CD4-positive, alpha-beta T cell treated with Interleukin-17A for 4 hours (primary cell): ENCODE results near the gene CD27.

Source experiments
- DNase-seq: peaks from one replicate; pipeline ENCODE4 v3.0.0-alpha.2; 2020; ENCODE audit warnings: mixed read lengths

CD27 gene

DNA sequence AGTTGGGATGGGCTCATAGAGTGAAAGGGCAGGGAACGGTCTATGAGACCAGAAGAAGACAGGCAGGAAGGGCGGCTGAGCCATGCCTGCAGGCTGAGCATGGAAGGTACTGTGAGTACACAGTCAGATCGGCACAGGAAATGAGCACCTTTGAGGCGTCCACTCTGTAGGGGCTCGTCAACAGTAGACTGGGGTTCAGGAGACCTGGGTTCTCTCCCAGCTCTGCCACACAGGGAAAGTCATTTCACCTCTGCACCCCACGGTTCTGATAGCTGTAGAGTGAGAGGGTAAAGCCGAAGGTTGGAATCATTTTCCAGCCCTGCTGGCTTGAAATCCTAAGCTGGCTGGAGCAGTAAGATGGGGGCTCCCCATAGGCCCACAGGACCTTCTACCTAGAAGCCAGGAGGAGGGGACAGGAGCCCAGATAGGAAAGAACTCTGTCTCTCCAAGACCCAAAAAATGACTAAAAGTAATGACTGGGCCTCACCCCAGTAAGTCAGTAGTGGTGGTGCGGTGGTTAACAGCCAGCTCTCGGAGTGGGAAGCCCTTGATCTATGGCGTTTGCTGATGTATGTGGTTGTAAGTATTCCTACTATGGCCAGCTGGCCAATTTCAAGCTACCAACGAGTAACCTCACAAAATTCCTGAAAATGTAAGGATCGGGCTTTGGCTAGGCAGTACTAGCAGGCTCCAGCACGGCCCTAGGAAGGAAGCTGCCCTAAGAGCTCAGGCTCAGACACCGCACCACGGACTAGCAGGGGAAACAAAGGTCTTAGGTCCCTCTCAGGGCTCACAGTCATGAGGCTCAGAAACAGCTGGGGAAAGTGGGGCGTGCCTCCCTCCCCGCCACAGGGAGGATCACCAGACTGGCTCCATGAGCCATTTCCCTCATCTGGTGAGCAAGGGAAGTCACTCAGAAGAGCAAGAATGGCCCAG, 10.3 kb upstream of the CD27 start:
- DNase-seq: peak; percentile 72

DNA sequence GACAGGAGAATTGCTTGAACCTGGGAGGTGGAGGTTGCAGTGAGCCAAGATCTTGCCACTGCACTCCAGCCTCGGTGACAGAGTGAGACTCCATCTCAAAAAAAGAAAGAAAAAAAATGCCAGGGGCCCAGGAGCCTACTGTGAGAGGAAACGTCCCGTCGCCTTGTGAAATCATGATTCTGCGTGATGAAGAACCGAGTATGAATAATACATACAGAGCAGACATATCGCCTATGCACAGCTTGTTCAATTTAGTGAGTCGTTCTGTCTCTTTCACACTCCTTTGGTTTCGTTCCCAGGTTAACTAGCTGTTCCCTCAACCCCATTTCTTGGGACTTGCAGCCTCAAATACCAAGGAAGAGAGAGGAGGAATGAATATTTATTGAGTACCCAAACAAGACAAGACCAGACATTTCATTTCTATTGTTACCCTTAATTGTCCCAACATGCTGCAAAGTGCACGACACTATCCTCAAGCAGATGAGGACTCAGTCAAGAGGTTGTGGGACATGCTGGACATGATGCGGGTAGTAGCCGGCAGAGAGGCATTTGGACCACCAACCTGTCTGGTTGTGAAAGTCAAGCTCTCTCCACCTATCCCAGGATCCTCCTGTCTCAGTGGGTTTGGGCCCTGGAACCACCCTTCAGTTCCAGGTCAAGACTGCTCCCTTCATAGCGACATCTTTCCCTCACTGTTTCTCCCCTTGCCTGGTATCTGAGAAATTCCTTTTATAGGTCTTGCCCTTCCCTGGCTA, 8.6 kb upstream of the CD27 start:
- no peak for DNase-seq

DNA sequence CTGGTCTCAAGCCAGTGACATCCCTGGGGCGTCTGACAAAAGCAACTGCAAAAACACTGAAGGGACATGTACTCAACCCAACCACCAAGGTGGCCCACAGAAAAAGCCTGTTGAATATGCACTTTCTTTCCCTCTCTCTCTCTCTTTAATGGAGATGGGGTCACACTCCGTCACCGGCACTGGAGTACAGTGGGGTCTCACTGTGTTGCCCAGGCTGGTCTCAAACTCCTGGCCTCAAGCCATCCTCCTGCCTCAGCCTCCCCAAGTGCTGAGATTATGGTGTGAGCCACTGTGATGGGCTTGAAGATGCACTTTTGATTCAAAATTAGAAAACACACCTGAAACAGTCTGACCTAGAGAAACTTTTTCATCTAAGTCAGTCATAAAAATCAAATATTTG, 7.2 kb upstream of the CD27 start:
- no peak for DNase-seq

DNA sequence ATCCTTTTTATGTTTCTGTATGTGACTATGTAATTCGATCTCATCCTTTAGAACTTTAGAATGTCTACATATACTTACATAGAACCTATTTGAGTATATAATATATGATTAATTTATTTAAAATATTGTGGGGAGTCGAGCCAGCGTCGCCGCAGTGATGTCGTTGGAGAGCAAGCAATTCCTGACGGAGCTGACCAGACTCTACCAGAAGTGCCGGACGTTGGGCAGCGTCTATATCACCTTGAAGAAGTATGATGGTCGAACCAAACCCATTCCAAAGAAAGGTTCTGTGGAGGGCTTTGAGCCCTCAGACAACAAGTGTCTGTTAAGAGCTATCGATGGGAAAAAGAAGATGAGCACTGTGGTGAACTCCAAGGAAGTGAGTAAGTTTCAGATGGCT, 6.4 kb upstream of the CD27 start:
- no peak for DNase-seq

DNA sequence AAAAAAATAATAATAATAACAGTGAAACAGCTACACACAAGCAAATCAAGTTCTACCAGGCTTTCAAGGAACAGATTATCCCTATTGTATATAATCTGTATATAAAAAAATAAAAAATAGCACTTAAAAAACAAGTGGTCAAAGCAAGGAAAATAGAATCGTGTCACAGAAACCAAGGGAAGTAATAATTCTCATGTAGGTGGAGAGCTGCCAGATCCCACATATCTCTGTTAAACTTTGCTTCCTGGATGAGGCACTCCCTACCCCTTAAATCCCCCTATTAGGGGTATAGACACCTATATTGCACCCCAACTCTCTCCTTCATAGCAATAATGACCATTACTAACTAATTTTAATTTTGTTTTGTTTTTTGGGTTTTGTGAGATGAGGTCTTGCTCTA, 4.4 kb upstream of the CD27 start:
- DNase-seq: no peak

DNA sequence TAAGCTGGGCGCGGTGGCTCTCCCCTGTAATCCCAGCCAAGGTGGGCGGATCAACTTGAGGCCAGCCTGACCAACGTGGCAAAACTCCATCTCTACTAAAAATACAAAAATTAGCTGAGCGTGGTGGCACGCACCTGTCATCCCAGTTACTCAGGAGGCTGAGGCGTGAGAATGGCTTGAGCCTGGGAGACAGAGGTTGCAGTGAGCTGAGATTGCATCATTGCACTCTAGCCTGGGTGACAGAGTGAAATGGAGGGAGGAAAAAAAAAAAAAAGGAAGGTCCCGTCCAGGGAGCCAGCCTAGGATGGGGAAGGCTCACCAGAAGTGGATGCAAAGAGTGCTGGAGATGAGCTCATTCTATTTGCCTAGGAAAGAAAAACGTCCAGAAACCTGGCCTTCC, 1.9 kb upstream of the CD27 start:
- no peak for DNase-seq

DNA sequence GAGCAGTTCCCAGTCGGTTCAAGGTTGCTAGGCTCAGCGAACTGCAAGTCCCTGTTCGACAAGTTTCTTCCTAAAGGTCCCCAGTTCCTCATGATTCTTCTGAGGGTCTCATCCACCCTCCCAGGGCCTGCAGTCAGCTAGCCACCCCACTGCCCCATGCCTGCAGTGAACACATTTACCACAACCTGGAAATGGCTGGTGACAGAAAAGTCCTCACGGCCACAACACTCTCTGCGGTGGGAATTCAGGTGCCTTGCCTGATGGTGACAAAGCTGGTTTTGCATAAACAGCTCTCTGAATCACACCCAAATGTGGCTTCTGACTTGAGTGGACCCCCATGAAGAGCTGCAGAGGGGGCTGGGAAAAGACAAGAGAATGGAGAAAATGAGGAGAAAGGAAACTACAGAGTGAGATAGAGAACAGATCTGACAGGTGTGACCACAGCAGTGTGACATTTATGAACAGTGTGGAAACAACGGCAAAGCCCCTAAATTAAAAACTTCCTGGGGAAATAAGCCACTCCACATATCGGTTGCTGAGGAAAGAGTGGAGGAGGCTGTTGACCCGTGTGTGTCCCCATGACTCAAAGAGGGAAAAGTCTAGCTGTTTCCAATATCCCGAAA, 1.3 kb upstream of the CD27 start:
- peak; percentile 55 for DNase-seq

DNA sequence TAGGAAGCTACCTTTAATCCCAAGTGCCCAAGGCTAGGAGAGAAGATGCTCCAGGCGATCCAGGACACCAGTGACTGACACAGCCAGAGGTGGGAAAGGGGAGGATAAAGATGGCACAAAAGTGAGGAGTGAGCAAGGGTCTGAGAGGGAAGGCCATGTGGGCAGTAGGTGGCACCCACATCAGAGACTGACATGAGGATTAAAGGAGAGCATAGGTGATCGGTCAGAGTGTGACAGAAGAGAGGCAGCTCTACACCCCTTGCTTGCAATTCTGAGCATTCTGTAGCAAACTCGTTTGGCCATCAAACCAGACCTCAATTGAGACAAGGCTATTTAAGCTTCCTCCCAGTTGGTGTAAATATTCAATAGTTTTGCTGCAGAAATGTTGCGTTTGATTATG, 724 bp upstream of the CD27 start:
- no peak for DNase-seq

DNA sequence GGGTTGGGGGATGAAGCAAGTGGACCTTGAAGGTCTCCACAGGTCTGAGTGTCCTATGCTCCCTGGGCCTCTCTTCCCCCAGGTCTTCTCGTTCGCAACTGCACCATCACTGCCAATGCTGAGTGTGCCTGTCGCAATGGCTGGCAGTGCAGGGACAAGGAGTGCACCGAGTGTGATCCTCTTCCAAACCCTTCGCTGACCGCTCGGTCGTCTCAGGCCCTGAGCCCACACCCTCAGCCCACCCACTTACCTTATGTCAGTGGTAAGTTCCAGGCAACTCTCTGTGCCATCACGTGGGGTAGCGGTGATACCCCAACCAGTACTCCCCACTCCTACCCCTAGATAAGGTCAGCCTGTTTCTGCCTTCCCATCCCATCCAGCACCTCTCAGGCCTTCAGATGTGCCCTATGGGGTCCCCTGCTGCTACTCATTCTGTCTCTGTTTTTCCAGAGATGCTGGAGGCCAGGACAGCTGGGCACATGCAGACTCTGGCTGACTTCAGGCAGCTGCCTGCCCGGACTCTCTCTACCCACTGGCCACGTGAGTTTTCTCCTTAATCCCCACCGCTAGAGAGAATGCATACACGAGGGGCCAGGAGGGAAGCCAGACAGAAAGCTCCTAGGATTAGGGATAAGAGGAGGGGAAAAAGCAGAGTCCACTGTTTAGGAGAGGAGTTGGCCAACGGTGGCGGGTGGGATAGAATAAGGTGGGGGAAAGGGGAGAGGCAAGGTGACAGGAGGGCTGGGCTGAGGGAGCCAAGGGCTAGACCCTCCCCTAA, 5.5 kb downstream of the CD27 start:
- DNase-seq: no peak

DNA sequence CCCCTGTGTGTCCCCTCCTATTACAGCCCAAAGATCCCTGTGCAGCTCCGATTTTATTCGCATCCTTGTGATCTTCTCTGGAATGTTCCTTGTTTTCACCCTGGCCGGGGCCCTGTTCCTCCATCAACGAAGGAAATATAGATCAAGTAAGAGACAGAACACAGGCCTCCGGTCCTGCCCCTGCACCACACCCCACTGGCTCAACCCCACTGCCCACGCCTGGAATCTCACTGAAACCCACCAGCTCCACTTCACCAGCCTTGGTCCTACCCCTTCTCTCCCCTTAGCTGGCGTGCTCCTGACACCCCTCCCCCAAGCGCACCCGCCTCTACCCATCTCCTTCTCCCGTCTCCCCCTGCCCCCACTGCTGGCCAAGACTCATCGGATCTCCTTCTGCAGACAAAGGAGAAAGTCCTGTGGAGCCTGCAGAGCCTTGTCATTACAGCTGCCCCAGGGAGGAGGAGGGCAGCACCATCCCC, 6.2 kb downstream of the CD27 start:
- DNase-seq: no peak

DNA sequence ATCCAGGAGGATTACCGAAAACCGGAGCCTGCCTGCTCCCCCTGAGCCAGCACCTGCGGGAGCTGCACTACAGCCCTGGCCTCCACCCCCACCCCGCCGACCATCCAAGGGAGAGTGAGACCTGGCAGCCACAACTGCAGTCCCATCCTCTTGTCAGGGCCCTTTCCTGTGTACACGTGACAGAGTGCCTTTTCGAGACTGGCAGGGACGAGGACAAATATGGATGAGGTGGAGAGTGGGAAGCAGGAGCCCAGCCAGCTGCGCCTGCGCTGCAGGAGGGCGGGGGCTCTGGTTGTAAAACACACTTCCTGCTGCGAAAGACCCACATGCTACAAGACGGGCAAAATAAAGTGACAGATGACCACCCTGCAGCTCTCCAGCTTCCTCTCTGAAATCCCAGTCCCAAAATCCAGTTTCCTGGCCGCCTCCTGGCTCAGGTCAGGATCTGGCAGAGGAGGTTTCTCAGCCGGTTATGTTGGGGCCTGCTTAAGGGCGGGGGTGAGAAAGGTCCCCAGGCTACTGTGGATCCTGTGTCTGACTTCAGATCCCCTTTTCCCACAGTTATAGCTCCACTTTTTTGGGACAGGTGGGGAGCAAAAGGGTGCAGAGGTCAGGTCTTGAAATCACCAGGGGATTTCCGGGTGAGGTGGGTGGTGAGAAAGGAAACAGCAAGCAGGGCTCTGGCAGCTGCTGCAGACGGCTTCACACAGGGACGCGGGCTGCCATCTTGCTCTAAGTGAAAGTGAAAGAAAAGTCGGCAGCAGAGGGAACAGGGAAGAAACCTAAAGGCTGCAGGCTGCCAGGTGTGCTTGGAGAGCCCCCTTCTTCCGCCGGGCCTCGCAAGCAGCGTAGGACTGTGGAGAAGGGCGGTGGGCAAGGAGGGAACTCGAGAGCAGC, 6.8 kb downstream of the CD27 start, which contains the start of gene TAPBPL:
Gene TAPBPL (plus strand): TSS at position 695 of the 897 bp plus-strand sequence. CDS start 207 bp downstream, outside the sequence.
- peak; percentile 81 for DNase-seq

DNA sequence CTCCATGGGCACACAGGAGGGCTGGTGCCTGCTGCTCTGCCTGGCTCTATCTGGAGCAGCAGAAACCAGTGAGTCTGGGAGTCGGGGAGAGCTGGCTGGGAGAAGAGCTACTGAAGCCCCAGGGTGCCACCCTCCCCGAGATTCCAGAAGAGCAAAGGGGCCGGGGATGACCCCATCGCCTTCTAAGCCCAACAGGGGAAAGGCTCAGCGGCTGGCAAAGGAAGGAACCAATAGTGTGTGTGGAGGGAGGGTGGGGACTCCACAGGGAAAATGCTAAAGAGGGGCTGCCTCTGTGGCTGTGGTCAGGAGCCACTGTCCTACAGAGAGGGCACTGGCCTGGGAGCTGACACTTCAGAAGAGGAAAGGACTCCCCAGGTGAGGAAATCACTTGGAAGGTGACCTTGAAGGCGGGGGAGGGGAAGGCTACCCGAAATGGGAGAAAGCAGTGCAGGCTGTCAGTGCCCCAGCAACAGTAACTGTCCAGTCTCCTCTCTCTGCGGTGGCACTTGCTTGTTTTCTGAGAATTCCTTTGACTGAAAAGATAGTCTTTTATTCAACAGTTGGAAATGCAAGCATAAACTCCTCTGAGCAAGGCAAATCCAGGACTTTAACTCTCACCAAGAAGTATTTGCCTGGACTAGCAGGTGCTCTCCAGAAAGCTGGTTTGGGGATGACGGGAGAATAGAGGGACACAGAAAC, 7.6 kb downstream of the CD27 start:
- peak; percentile 47 for DNase-seq

DNA sequence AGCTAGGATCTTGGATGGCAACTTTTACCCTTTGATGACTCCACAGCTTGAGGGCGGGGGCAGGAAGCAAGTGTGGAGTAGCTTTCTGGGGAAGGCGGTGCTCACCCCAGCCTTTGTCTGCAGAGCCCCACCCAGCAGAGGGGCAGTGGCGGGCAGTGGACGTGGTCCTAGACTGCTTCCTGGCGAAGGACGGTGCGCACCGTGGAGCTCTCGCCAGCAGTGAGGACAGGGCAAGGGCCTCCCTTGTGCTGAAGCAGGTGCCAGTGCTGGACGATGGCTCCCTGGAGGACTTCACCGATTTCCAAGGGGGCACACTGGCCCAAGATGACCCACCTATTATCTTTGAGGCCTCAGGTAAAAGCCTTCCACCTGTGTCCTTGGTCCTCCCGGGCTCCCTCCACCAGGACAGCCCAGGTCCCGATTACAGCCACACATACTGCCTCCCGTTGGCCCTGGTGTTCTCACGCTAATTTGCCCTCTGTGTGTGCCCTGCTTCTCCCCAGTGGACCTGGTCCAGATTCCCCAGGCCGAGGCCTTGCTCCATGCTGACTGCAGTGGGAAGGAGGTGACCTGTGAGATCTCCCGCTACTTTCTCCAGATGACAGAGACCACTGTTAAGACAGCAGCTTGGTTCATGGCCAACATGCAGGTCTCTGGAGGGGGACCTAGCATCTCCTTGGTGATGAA, 8.3 kb downstream of the CD27 start:
- DNase-seq: peak; percentile 61

DNA sequence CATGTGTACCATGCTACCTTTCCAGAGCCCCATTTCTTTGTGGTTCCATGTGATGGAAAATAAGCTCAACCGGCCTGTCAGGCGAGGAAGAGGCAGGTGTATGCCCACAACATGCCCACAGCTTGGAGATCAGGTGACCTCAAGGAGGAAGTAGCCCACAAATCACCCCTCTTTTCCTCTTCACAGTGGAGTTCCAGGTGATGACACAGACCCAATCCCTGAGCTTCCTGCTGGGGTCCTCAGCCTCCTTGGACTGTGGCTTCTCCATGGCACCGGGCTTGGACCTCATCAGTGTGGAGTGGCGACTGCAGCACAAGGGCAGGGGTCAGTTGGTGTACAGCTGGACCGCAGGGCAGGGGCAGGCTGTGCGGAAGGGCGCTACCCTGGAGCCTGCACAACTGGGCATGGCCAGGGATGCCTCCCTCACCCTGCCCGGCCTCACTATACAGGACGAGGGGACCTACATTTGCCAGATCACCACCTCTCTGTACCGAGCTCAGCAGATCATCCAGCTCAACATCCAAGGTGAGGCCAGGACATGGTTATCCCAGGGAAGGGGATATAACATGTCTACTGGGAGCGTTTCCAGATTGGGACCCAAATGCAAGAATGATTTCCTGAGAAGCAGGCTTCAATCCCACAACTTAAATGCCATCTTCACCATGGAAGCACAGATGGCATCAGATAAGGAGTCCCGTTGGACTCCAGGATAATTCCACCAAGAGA, 12.6 kb downstream of the CD27 start:
- no peak for DNase-seq

DNA sequence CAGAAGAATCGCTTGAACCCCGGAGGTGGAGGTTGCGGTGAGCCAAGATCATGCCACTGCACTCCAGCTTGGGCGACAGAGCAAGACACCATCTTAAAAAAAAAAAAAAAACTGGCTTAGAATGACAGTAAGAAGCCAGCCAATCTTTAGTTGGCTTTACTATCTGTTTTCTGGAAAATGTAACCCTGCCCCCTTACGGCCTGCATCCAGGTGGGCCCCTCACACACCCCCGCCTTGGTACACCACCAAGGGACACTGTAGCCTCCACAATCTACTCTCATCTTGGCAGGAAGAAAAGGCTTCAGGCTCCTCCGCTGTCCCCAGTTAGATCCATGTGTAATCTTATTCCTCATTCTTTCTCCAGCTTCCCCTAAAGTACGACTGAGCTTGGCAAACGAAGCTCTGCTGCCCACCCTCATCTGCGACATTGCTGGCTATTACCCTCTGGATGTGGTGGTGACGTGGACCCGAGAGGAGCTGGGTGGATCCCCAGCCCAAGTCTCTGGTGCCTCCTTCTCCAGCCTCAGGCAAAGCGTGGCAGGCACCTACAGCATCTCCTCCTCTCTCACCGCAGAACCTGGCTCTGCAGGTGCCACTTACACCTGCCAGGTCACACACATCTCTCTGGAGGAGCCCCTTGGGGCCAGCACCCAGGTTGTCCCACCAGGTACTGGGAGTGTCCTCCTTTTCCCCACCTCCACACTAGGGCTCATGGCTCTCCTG, 13.7 kb downstream of the CD27 start:
- no peak for DNase-seq

DNA sequence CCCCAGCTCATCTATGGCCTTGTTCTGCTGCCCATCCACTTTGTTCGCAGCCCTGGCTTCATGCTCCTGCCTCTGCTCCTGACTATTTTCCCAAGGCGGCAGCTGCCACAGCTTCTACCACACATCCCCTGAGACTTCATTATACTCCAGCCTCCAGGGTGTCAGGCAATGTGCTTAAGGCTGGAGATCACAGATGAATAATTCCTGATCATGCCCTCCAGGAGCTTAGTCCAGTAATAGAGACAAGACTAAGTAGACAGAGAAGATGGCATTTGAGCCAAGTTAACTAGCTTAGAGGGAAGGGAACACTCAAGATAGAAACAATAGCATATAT, 14.2 kb downstream of the CD27 start:
- no peak for DNase-seq

DNA sequence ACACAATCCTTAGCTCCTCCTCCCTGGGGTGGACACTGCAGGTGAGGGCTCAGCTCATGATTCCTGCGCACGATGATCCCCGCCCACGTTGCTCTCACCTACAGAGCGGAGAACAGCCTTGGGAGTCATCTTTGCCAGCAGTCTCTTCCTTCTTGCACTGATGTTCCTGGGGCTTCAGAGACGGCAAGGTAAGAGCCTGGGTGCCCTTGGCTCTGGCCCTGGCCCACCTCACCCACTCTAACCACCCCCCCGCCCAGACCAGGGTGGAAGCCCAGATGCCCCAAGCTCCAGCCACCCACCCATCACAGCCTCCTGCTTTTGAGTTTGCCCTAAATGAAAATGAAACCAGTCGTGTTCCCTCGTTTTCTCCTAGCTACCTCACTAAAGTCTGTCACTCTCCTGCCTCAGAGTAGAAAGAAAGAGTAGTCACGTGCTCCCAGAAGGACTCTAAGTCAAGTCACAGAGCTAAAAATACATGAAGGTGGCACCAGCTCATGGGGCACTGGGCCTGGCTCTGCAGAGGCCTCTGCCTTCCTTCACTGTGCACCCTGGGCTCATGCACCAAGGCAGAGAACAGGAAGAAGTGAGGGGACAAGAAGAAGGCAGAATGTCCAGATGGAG, 16.1 kb downstream of the CD27 start:
- DNase-seq: peak; percentile 47
